Measurements from ENCODE around the gene SPRR1B. TPM values are rescaled to one million over a fixed set of nuclear protein-coding genes. Genes with fewer than 3 reads are reported as not detected.

SPRR1B gene
- not detected for polyA plus RNA-seq (2013)

- no peak for DNase-seq
- peaks cover 0 to 9% (median 2%) of the 10 kb centered on the region in 5 experiments for H3K27me3 ChIP-seq (replicated peaks in 2 of 5; ENCODE audit: control insufficient read depth in 4 of 5, insufficient read depth in 5 of 5, low read length in 4 of 5)
- H3K4me3 ChIP-seq (ENCODE audit: control insufficient read depth in 1 of 7, extremely low read depth in 1 of 7, insufficient read depth in 4 of 7, low read depth in 2 of 7, low read length in 6 of 7): no peak within 1 kb of the TSS
- H3K4me1 ChIP-seq (ENCODE audit: control extremely low read depth in 1 of 4, control insufficient read depth in 4 of 4, insufficient read depth in 4 of 4, low read length in 3 of 4): no peaks in the 10 kb centered on the region
- peaks cover 0 to 2% (median 0%) of the 10 kb centered on the region in 5 experiments for H3K9me3 ChIP-seq (ENCODE audit: control extremely low read depth in 1 of 5, control insufficient read depth in 4 of 5, insufficient read depth in 2 of 5, low read depth in 1 of 5, low read length in 4 of 5)
- ChIA-PET CTCF (no interaction called here), POLR2A (no interaction called here)
- no peaks in the 10 kb centered on the region for H3K36me3 ChIP-seq (ENCODE audit: control insufficient read depth in 4 of 4, insufficient read depth in 4 of 4, low read length in 3 of 4)
- no peak within 1 kb of the TSS for H3K27ac ChIP-seq (ENCODE audit: insufficient read depth in 1 of 2, low read depth in 1 of 2, low read length in 2 of 2, poor library complexity in 1 of 2, severe bottlenecking in 2 of 2)
Measured at GRCh38 chr1:153030895-153031294, at the start of gene SPRR1B. Gene SPRR1B (plus strand): TSS chr1:153031203. CDS start chr1:153032346, 1,143 bp downstream.

DNA sequence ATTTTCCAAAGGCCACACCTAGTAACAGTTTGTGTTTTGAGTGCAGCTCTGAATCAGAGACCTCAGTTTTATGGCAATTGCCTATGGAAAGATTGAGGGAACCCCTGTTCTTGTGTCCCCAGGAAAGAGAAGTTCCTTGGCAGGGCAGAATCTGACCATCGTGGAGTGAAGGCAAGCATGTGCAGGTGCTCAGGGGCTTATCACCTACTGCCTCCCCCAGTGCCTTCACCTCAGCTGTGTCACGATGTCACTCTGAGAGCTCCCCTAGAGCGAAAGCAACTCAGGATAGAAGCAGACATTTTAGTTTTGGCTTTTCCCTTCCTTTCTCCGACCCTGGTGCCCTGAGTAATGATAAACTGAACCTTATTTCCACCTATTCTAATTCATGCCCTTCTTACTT lies 48.9 kb upstream of the SPRR1B start:
- Histone ChIP-seq H3K4me1 (ENCODE audit: control extremely low read depth in 1 of 4, control insufficient read depth in 4 of 4, insufficient read depth in 4 of 4, low read length in 3 of 4) (no peaks in the 10 kb centered on the region), H3K4me3 (ENCODE audit: control insufficient read depth in 1 of 7, extremely low read depth in 1 of 7, insufficient read depth in 4 of 7, low read depth in 2 of 7, low read length in 6 of 7) (no peak overlapping the region), H3K9me3 (ENCODE audit: control extremely low read depth in 1 of 5, control insufficient read depth in 4 of 5, insufficient read depth in 2 of 5, low read depth in 1 of 5, low read length in 4 of 5) (no peaks in the 10 kb centered on the region), H3K36me3 (ENCODE audit: control insufficient read depth in 4 of 4, insufficient read depth in 4 of 4, low read length in 3 of 4) (no peaks in the 10 kb centered on the region), H3K27ac (ENCODE audit: insufficient read depth in 1 of 2, low read depth in 1 of 2, low read length in 2 of 2, poor library complexity in 1 of 2, severe bottlenecking in 2 of 2) (no peak overlapping the region), H3K27me3 (replicated peaks in 2 of 5; ENCODE audit: control insufficient read depth in 4 of 5, insufficient read depth in 5 of 5, low read length in 4 of 5) (peaks cover 0 to 43% (median 9%) of the 10 kb centered on the region in 5 experiments)
- POLR2A ChIA-PET: no interaction called here
- 90% methylated on average over 4 of the region's 4 CpGs for WGBS (ENCODE audit: insufficient coverage)
- DNase-seq: no peak
- CTCF ChIA-PET: no interaction called here

- Histone ChIP-seq H3K4me1 (ENCODE audit: control extremely low read depth in 1 of 4, control insufficient read depth in 4 of 4, insufficient read depth in 4 of 4, low read length in 3 of 4) (no peaks in the 10 kb centered on the region), H3K27me3 (replicated peaks in 2 of 5; ENCODE audit: control insufficient read depth in 4 of 5, insufficient read depth in 5 of 5, low read length in 4 of 5) (peaks cover 0 to 41% (median 8%) of the 10 kb centered on the region in 5 experiments), H3K27ac (ENCODE audit: insufficient read depth in 1 of 2, low read depth in 1 of 2, low read length in 2 of 2, poor library complexity in 1 of 2, severe bottlenecking in 2 of 2) (no peak overlapping the region), H3K36me3 (ENCODE audit: control insufficient read depth in 4 of 4, insufficient read depth in 4 of 4, low read length in 3 of 4) (no peaks in the 10 kb centered on the region), H3K4me3 (ENCODE audit: control insufficient read depth in 1 of 7, extremely low read depth in 1 of 7, insufficient read depth in 4 of 7, low read depth in 2 of 7, low read length in 6 of 7) (no peak overlapping the region), H3K9me3 (ENCODE audit: control extremely low read depth in 1 of 5, control insufficient read depth in 4 of 5, insufficient read depth in 2 of 5, low read depth in 1 of 5, low read length in 4 of 5) (no peaks in the 10 kb centered on the region)
- CTCF ChIA-PET: no interaction called here
- no peak for DNase-seq
- POLR2A ChIA-PET: no interaction called here
Measured at GRCh38 chr1:152983234-152983633, 47.8 kb upstream of the SPRR1B start.

DNA sequence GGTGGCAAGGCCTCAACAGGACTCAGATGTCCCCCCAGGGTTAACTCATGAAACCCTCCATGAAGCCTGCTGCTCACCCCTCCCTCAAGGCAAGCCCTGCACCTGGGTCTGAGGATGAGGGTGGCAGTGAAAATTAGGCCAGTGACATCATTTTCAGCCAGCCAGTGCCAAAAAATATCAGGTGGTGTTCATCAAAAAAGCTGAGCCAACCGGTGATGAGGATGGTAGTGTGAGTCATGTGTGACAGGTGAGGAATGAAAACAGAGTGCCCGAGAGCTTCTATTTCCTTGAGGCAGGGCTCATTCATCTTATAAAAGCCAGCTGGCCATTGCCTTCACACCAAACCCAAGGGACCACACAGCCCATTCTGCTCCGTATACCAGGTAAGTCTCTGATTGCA lies 47.3 kb upstream of the SPRR1B start, which contains the start of gene SPRR1A:
Gene SPRR1A, plus strand, starts transcription at position 339 of the 400 bp plus-strand sequence. CDS start 1,150 bp downstream, outside the sequence.
- POLR2A ChIA-PET: no interaction called here
- Histone ChIP-seq H3K27ac (ENCODE audit: insufficient read depth in 1 of 2, low read depth in 1 of 2, low read length in 2 of 2, poor library complexity in 1 of 2, severe bottlenecking in 2 of 2) (no peak within 1 kb of the TSS), H3K36me3 (ENCODE audit: control insufficient read depth in 4 of 4, insufficient read depth in 4 of 4, low read length in 3 of 4) (no peaks in the 10 kb centered on the region), H3K9me3 (ENCODE audit: control extremely low read depth in 1 of 5, control insufficient read depth in 4 of 5, insufficient read depth in 2 of 5, low read depth in 1 of 5, low read length in 4 of 5) (no peaks in the 10 kb centered on the region), H3K27me3 (replicated peaks in 2 of 5; ENCODE audit: control insufficient read depth in 4 of 5, insufficient read depth in 5 of 5, low read length in 4 of 5) (peaks cover 0 to 41% (median 6%) of the 10 kb centered on the region in 5 experiments), H3K4me3 (ENCODE audit: control insufficient read depth in 1 of 7, extremely low read depth in 1 of 7, insufficient read depth in 4 of 7, low read depth in 2 of 7, low read length in 6 of 7) (no peak within 1 kb of the TSS), H3K4me1 (ENCODE audit: control extremely low read depth in 1 of 4, control insufficient read depth in 4 of 4, insufficient read depth in 4 of 4, low read length in 3 of 4) (no peaks in the 10 kb centered on the region)
- DNase-seq: no peak
- 87% methylated on average over 2 of the region's 3 CpGs for WGBS (ENCODE audit: insufficient coverage)
- CTCF ChIA-PET: no interaction called here

DNA sequence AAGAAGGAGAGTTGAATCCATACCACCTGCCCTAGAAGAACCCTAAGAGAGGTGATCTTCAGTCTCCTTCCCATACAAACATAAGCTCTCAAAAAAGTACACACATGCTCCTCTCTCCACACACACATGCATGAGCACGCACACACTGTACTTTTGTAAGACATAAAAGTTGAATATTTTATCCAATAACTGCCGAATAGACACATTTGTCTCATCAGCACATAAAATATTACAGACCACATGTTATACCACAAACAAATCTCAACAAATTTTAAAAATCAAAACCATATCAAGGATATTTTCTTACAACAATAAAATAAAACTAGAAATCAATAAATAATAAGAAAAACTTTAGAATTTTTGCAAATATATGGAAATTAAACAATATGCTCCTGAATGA lies 44.4 kb upstream of the SPRR1B start:
- WGBS (ENCODE audit: insufficient coverage): no CpG with 5 or more reads among the region's 2 CpGs
- CTCF ChIA-PET: interaction anchor here (0.7 kb wide), 1 partner anchor 17 kb away, joined by 3 read pairs; no protein-coding TSS in a partner anchor
- Histone ChIP-seq H3K27me3 (replicated peaks in 2 of 5; ENCODE audit: control insufficient read depth in 4 of 5, insufficient read depth in 5 of 5, low read length in 4 of 5) (peaks cover 0 to 21% (median 6%) of the 10 kb centered on the region in 5 experiments), H3K27ac (ENCODE audit: insufficient read depth in 1 of 2, low read depth in 1 of 2, low read length in 2 of 2, poor library complexity in 1 of 2, severe bottlenecking in 2 of 2) (no peak overlapping the region), H3K4me3 (ENCODE audit: control insufficient read depth in 1 of 7, extremely low read depth in 1 of 7, insufficient read depth in 4 of 7, low read depth in 2 of 7, low read length in 6 of 7) (no peak overlapping the region), H3K9me3 (ENCODE audit: control extremely low read depth in 1 of 5, control insufficient read depth in 4 of 5, insufficient read depth in 2 of 5, low read depth in 1 of 5, low read length in 4 of 5) (no peaks in the 10 kb centered on the region), H3K4me1 (ENCODE audit: control extremely low read depth in 1 of 4, control insufficient read depth in 4 of 4, insufficient read depth in 4 of 4, low read length in 3 of 4) (no peaks in the 10 kb centered on the region), H3K36me3 (ENCODE audit: control insufficient read depth in 4 of 4, insufficient read depth in 4 of 4, low read length in 3 of 4) (no peaks in the 10 kb centered on the region)
- no peak for DNase-seq
- POLR2A ChIA-PET: no interaction called here

DNA sequence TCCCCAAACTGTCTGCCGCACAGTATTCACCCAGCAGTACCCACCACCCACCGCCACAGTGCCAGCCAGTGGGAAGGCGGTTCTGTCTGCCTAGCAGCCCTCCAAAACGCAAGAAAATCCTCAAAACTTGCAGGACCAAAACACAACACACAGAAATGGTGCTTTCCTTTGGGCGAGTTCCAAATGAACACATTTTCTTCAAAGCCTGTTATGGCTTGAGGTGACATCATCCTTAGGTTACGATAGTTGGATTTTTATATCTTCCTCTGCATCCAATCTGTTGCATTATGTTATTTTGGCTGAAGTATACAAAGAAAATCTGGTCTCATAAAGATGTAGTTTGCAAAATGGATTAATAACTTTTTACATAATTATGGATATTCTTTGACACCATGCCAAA lies 37.8 kb upstream of the SPRR1B start:
- Histone ChIP-seq H3K4me1 (ENCODE audit: control extremely low read depth in 1 of 4, control insufficient read depth in 4 of 4, insufficient read depth in 4 of 4, low read length in 3 of 4) (no peaks in the 10 kb centered on the region), H3K27me3 (replicated peaks in 2 of 5; ENCODE audit: control insufficient read depth in 4 of 5, insufficient read depth in 5 of 5, low read length in 4 of 5) (peaks cover 0 to 5% (median 4%) of the 10 kb centered on the region in 5 experiments), H3K36me3 (ENCODE audit: control insufficient read depth in 4 of 4, insufficient read depth in 4 of 4, low read length in 3 of 4) (no peaks in the 10 kb centered on the region), H3K4me3 (ENCODE audit: control insufficient read depth in 1 of 7, extremely low read depth in 1 of 7, insufficient read depth in 4 of 7, low read depth in 2 of 7, low read length in 6 of 7) (no peak overlapping the region), H3K9me3 (ENCODE audit: control extremely low read depth in 1 of 5, control insufficient read depth in 4 of 5, insufficient read depth in 2 of 5, low read depth in 1 of 5, low read length in 4 of 5) (peaks cover 0 to 4% (median 3%) of the 10 kb centered on the region in 5 experiments), H3K27ac (ENCODE audit: insufficient read depth in 1 of 2, low read depth in 1 of 2, low read length in 2 of 2, poor library complexity in 1 of 2, severe bottlenecking in 2 of 2) (no peak overlapping the region)
- 90% methylated on average over 4 of the region's 6 CpGs for WGBS (ENCODE audit: insufficient coverage)
- POLR2A ChIA-PET: no interaction called here
- CTCF ChIA-PET: no interaction called here
- no peak for DNase-seq

GRCh38 chr1:152995842-152996241 lies 35.2 kb upstream of the SPRR1B start:
- Histone ChIP-seq H3K36me3 (ENCODE audit: control insufficient read depth in 4 of 4, insufficient read depth in 4 of 4, low read length in 3 of 4) (no peaks in the 10 kb centered on the region), H3K9me3 (ENCODE audit: control extremely low read depth in 1 of 5, control insufficient read depth in 4 of 5, insufficient read depth in 2 of 5, low read depth in 1 of 5, low read length in 4 of 5) (peaks cover 0 to 4% (median 3%) of the 10 kb centered on the region in 5 experiments), H3K4me1 (ENCODE audit: control extremely low read depth in 1 of 4, control insufficient read depth in 4 of 4, insufficient read depth in 4 of 4, low read length in 3 of 4) (no peaks in the 10 kb centered on the region), H3K4me3 (ENCODE audit: control insufficient read depth in 1 of 7, extremely low read depth in 1 of 7, insufficient read depth in 4 of 7, low read depth in 2 of 7, low read length in 6 of 7) (no peak overlapping the region), H3K27me3 (replicated peaks in 2 of 5; ENCODE audit: control insufficient read depth in 4 of 5, insufficient read depth in 5 of 5, low read length in 4 of 5) (peaks cover 0 to 6% (median 3%) of the 10 kb centered on the region in 5 experiments), H3K27ac (ENCODE audit: insufficient read depth in 1 of 2, low read depth in 1 of 2, low read length in 2 of 2, poor library complexity in 1 of 2, severe bottlenecking in 2 of 2) (no peak overlapping the region)
- ChIA-PET CTCF (no interaction called here), POLR2A (no interaction called here)
- DNase-seq: no peak
- no CpG with 5 or more reads among the region's 1 CpG for WGBS (ENCODE audit: insufficient coverage)
